Measurements from ENCODE around the gene ZNF394.
"Not testable (repeated sequence)": the region's sequence is repeated elsewhere in the genome, so short reads cannot be mapped to it uniquely, and the experiment has no call there.

The ZNF394 gene

GRCh38 chr7:99504603-99505323 lies 4.7 kb upstream of the ZNF394 start, which contains the start of gene ZKSCAN5:
ZKSCAN5 (plus strand) TSS chr7:99504662; CDS start chr7:99506045, 1,383 bp downstream.
- TF ChIP-seq CTCF (IDR thresholded peaks at IDR 0.05; ENCODE audit: low read depth, low read length, missing control alignments) = no peak
- peak; percentile 85 for DNase-seq (ENCODE audit: low read depth)

GRCh38 chr7:99504281-99504602 lies 4.2 kb upstream of the ZNF394 start:
- peak overlapping the region; percentile 82 for H3K4me3 ChIP-seq (ENCODE audit: low read depth, low read length)
- no peak for TF ChIP-seq CTCF (IDR thresholded peaks at IDR 0.05; ENCODE audit: low read depth, low read length, missing control alignments)
- DNase-seq (ENCODE audit: low read depth) = no peak

More at GRCh38 chr7:99504603-99505323, 4.7 kb upstream of the ZNF394 start, which contains the start of gene ZKSCAN5:
- H3K4me3 ChIP-seq (ENCODE audit: low read depth, low read length) = peak within 1 kb of the TSS; percentile 82

- DNase-seq (ENCODE audit: low read depth); H3K4me3 ChIP-seq (ENCODE audit: low read depth, low read length): not testable (repeated sequence)
Measured at GRCh38 chr7:99501236-99501635, 1.2 kb upstream of the ZNF394 start.

- DNase-seq (ENCODE audit: low read depth) = no peak
- TF ChIP-seq CTCF (IDR thresholded peaks at IDR 0.05; ENCODE audit: low read depth, low read length, missing control alignments) = no peak
Measured at GRCh38 chr7:99500637-99501009, 542 bp upstream of the ZNF394 start.

GRCh38 chr7:99499371-99499720 lies 735 bp downstream of the ZNF394 start:
- no peak for TF ChIP-seq CTCF (IDR thresholded peaks at IDR 0.05; ENCODE audit: low read depth, low read length, missing control alignments)
- H3K4me3 ChIP-seq (ENCODE audit: low read depth, low read length) = peak overlapping the region; percentile 66
- no peak for DNase-seq (ENCODE audit: low read depth)

More at GRCh38 chr7:99500637-99501009, 542 bp upstream of the ZNF394 start:
- peak overlapping the region; percentile 66 for H3K4me3 ChIP-seq (ENCODE audit: low read depth, low read length)

- DNase-seq (ENCODE audit: low read depth) = no peak
- no peak for TF ChIP-seq CTCF (IDR thresholded peaks at IDR 0.05; ENCODE audit: low read depth, low read length, missing control alignments)
- peak overlapping the region; percentile 66 for H3K4me3 ChIP-seq (ENCODE audit: low read depth, low read length)
Measured at GRCh38 chr7:99498546-99498944, 1.5 kb downstream of the ZNF394 start.

GRCh38 chr7:99497766-99498545 lies 2.1 kb downstream of the ZNF394 start:
- TF ChIP-seq CTCF (IDR thresholded peaks at IDR 0.05; ENCODE audit: low read depth, low read length, missing control alignments) = no peak
- H3K4me3 ChIP-seq (ENCODE audit: low read depth, low read length) = peak overlapping the region; percentile 66
- no peak for DNase-seq (ENCODE audit: low read depth)
